HepG2 (cell line): ENCODE results near the gene EXOSC9. TPM values are rescaled to one million over a fixed set of nuclear protein-coding genes. Genes with fewer than 3 reads are reported as not detected.

Experiments
- BRCA1 ChIP-seq: sonication (generic); formaldehyde crosslinking; IDR thresholded peaks from 2 replicates; pipeline ENCODE4 v1.4.0; 2020; ENCODE audit warnings: missing genetic modification reagents
- CENPBD1 ChIP-seq: sonication (generic); formaldehyde crosslinking; IDR thresholded peaks from 2 replicates; pipeline ENCODE4 v1.8.0; 2022; ENCODE audit warnings: missing genetic modification reagents, low read depth, mild to moderate bottlenecking, borderline replicate concordance
- E2F1 ChIP-seq: sonication (generic); formaldehyde crosslinking; IDR thresholded peaks from 2 replicates; pipeline ENCODE4 v1.5.0; 2020; ENCODE audit warnings: missing genetic modification reagents
- IRF9 ChIP-seq: sonication (generic); formaldehyde crosslinking; IDR thresholded peaks from 2 replicates; pipeline ENCODE4 v1.8.0; 2022; ENCODE audit warnings: missing genetic modification reagents, mild to moderate bottlenecking, borderline replicate concordance
- KAT7 ChIP-seq: IDR thresholded peaks from 2 replicates; pipeline ENCODE4 v1.6.1; 2018; ENCODE audit warnings: borderline replicate concordance, missing compliant biosample characterization
- MIER2 ChIP-seq: IDR thresholded peaks from 2 replicates; pipeline ENCODE4 v1.6.1; 2016; ENCODE audit warnings: missing biosample characterization, missing genetic modification reagents
- MIER3 ChIP-seq: IDR thresholded peaks from 2 replicates; pipeline ENCODE4 v1.6.1; 2016; ENCODE audit warnings: missing compliant biosample characterization, borderline replicate concordance
- MXD3 ChIP-seq: IDR thresholded peaks from 2 replicates; pipeline ENCODE4 v1.6.1; 2016; ENCODE audit warnings: mild to moderate bottlenecking, missing biosample characterization, missing genetic modification reagents
- SMAD9 ChIP-seq: sonication (generic); formaldehyde crosslinking; IDR thresholded peaks from 2 replicates; pipeline ENCODE4 v1.5.1; 2020; ENCODE audit warnings: mild to moderate bottlenecking, missing genetic modification reagents
- SNAPC2 ChIP-seq: sonication (generic); formaldehyde crosslinking; IDR thresholded peaks from 2 replicates; pipeline ENCODE4 v1.8.1; 2022; ENCODE audit warnings: mild to moderate bottlenecking, missing genetic modification reagents
- SP140L ChIP-seq: sonication (generic); formaldehyde crosslinking; IDR thresholded peaks from 2 replicates; pipeline ENCODE4 v1.4.0; 2020; ENCODE audit warnings: missing genetic modification reagents, borderline replicate concordance
- TERF1 ChIP-seq: sonication (generic); formaldehyde crosslinking; IDR thresholded peaks from 2 replicates; pipeline ENCODE4 v1.8.0; 2022; ENCODE audit warnings: mild to moderate bottlenecking, missing genetic modification reagents, moderate library complexity
- ZBTB34 ChIP-seq: sonication (generic); formaldehyde crosslinking; IDR thresholded peaks from 2 replicates; pipeline ENCODE4 v1.8.0; 2022; ENCODE audit warnings: mild to moderate bottlenecking, missing genetic modification reagents
- ZHX1 ChIP-seq: sonication (generic); formaldehyde crosslinking; IDR thresholded peaks from 2 replicates; pipeline ENCODE4 v1.8.1; 2022; ENCODE audit warnings: low read depth, mild to moderate bottlenecking, missing genetic modification reagents
- ZKSCAN1 ChIP-seq: fragments of 150-350 bp; IDR thresholded peaks from 2 replicates; pipeline ENCODE4 v1.6.1; 2014; ENCODE audit warnings: low read length
- ZNF335 ChIP-seq: sonication (generic); formaldehyde crosslinking; IDR thresholded peaks from 2 replicates; pipeline ENCODE4 v1.4.0; 2020; ENCODE audit warnings: missing genetic modification reagents
- ZNF337 ChIP-seq: sonication (generic); formaldehyde crosslinking; IDR thresholded peaks from 2 replicates; pipeline ENCODE4 v1.5.1; 2020; ENCODE audit warnings: missing genetic modification reagents, low read depth, mild to moderate bottlenecking, borderline replicate concordance
- ZNF354B ChIP-seq: sonication (generic); formaldehyde crosslinking; IDR thresholded peaks from 2 replicates; pipeline ENCODE4 v1.8.0; 2022; ENCODE audit warnings: mild to moderate bottlenecking, missing genetic modification reagents
- ZNF557 ChIP-seq: sonication (generic); formaldehyde crosslinking; IDR thresholded peaks from 2 replicates; pipeline ENCODE4 v1.4.0; 2020; ENCODE audit warnings: missing genetic modification reagents
- ZNF782 ChIP-seq: sonication (generic); formaldehyde crosslinking; IDR thresholded peaks from 2 replicates; pipeline ENCODE4 v1.4.0; 2020; ENCODE audit warnings: missing genetic modification reagents, mild to moderate bottlenecking, borderline replicate concordance
- ZSCAN30 ChIP-seq: sonication (generic); formaldehyde crosslinking; IDR thresholded peaks from 2 replicates; pipeline ENCODE4 v1.5.0; 2020; ENCODE audit warnings: mild to moderate bottlenecking, missing genetic modification reagents
- polyA plus RNA-seq, 8 experiments: library from polyadenylated mRNA; depleted of rRNA in 3 of 8; stranded (reverse) in 7 of 8; unstranded in 1 of 8; fragments of >200 nt; fragmentation: Illumina TruSeq in 4 of 8; extraction: Trizol in 4 of 8; gene quantifications; 2 replicates each; pipeline versions ENCODE4 v1.2.1 to v1.2.3, GENCODE V29; 2011 to 2016; ENCODE audit warnings: low read depth in 4 of 8, missing spikeins in 1 of 8, mixed read lengths in 1 of 8; ENCODE audit not compliant: insufficient read depth in 1 of 8
- total RNA-seq, 5 experiments: library from RNA; depleted of rRNA; stranded (reverse); fragments of >200 nt; fragmentation: Illumina TruSeq; extraction: Trizol; gene quantifications; 2 replicates each; pipeline ENCODE4 v1.2.3, GENCODE V29; 2016; ENCODE audit warnings: low read depth in 1 of 5

The EXOSC9 gene
- total and polyA plus RNA-seq, 2 of the 13 experiments (the other 11 are each of a cell fraction or from before 2014, with no cell fraction given): 26.0 to 48.0 TPM

- TF ChIP-seq ZNF335 (CRISPR knock-in tag): 0 out of 2 replicates have a peak, but pooled peaks have one; percentile 34
- TF ChIP-seq CENPBD1 (CRISPR knock-in tag): no peak
- TF ChIP-seq ZHX1 (CRISPR knock-in tag): no peak
- peak; percentile 77; the same call in 1 of the 2 replicates for TF ChIP-seq MXD3 (CRISPR knock-in tag)
- TF ChIP-seq KAT7 (CRISPR knock-in tag): peak; percentile 37; the same call in 1 of the 2 replicates
- peak; percentile 24; the same call in 1 of the 2 replicates for TF ChIP-seq MIER2 (CRISPR knock-in tag)
- no peak for TF ChIP-seq ZBTB34 (CRISPR knock-in tag)
- no peak for TF ChIP-seq ZNF337
- TF ChIP-seq IRF9: peak; percentile 81
- TF ChIP-seq BRCA1 (CRISPR knock-in tag): no peak
- TF ChIP-seq SP140L (CRISPR knock-in tag): no peak
- no peak for TF ChIP-seq ZNF354B (CRISPR knock-in tag)
- TF ChIP-seq TERF1 (CRISPR knock-in tag): no peak; the same call in 1 of the 2 replicates
- TF ChIP-seq ZNF782 (CRISPR knock-in tag): no peak
- TF ChIP-seq ZSCAN30 (CRISPR knock-in tag): no peak
- no peak; the same call in 1 of the 2 replicates for TF ChIP-seq ZKSCAN1
- peak; percentile 97 for TF ChIP-seq E2F1 (CRISPR knock-in tag)
- no peak for TF ChIP-seq MIER3 (CRISPR knock-in tag)
- TF ChIP-seq SNAPC2 (CRISPR knock-in tag): no peak
- no peak for TF ChIP-seq SMAD9 (CRISPR knock-in tag)
- 0 out of 2 replicates have a peak, but pooled peaks have one; percentile 48 for TF ChIP-seq ZNF557
Measured at GRCh38 chr4:121823505-121824170, 22.5 kb downstream of the EXOSC9 start, which contains the start of gene CCNA2 (continued).
